ENCODE results near the gene KIRREL3. TPM values are rescaled to one million over a fixed set of nuclear protein-coding genes. Genes with fewer than 3 reads are reported as not detected.
A peak's percentile ranks its signal among the peaks of the same experiment; 100 is the strongest.

KIRREL3 gene
- total and polyA plus RNA-seq, 2 of the 4 experiments (the other 2 are of a cell fraction) = 10.9 to 15.9 TPM

GRCh38 chr11:127002669-127003259 is 2.2 kb upstream of the KIRREL3 start:
- Histone ChIP-seq H2BK20ac (ENCODE audit: low read depth, low read length) (no peak overlapping the region), H3K79me1 (ENCODE audit: low read depth in 1 of 2, low read length in 2 of 2) (peaks cover 16 to 31% of the 10 kb centered on the region in 2 experiments), H3K4me1 (ENCODE audit: control insufficient read depth, insufficient read depth, low read length) (peaks cover 17% of the 10 kb centered on the region), H3K18ac (ENCODE audit: low read depth, low read length) (no peak overlapping the region), H3K56ac (ENCODE audit: extremely low read depth, insufficient read depth, low read length) (no peak overlapping the region), H4K8ac (ENCODE audit: low read depth in 2 of 2, low read length in 2 of 2) (peak overlapping the region in 1 of 2 experiments; percentile 29; a peak in 2 of 4 replicates), H2AK9ac (replicated peaks; ENCODE audit: low read depth, low read length, poor library complexity) (no peak overlapping the region), H2BK15ac (ENCODE audit: low read depth, low read length) (no peak overlapping the region), H2BK5ac (ENCODE audit: low read depth, low read length, poor library complexity, severe bottlenecking) (no peak overlapping the region), H2AK5ac (ENCODE audit: low read depth, low read length) (no peak overlapping the region), H4K91ac (ENCODE audit: insufficient read depth, low read depth, low read length) (no peak overlapping the region), H3K14ac (replicated peaks; ENCODE audit: low read depth, low read length) (no peak overlapping the region), H3K9me1 (ENCODE audit: insufficient read depth, low read length) (peaks cover 6% of the 10 kb centered on the region; the same call in 1 of the 2 replicates), H3K23ac (ENCODE audit: low read depth, low read length) (no peak overlapping the region), H3K4me2 (ENCODE audit: low read depth, low read length) (peak overlapping the region; percentile 64), H2AFZ (replicated peaks; ENCODE audit: low read length, poor library complexity) (peak overlapping the region; percentile 86), H3K36me3 (ENCODE audit: control insufficient read depth, insufficient read depth, low read length) (no peaks in the 10 kb centered on the region), H4K5ac (ENCODE audit: low read depth, low read length) (no peak overlapping the region), H3K27me3 (ENCODE audit: control insufficient read depth, insufficient read depth, low read length) (peaks cover 4% of the 10 kb centered on the region; the same call in 1 of the 2 replicates), H3K9me3 (ENCODE audit: control insufficient read depth, insufficient read depth, low read length) (no peaks in the 10 kb centered on the region), H3K9ac (ENCODE audit: low read depth, low read length) (peak overlapping the region; percentile 15; the same call in 1 of the 2 replicates), H4K20me1 (ENCODE audit: insufficient read depth, low read length) (no peaks in the 10 kb centered on the region), H2BK120ac (ENCODE audit: low read depth, low read length) (peak overlapping the region; percentile 12), H3K4ac (ENCODE audit: low read depth, low read length) (peak overlapping the region; percentile 3; the same call in 1 of the 2 replicates), H3K4me3 (ENCODE audit: insufficient read depth, low read depth, low read length) (peak overlapping the region; percentile 41), H3K27ac (ENCODE audit: insufficient read depth, low read length) (no peak overlapping the region; the same call in 1 of the 2 replicates)
- ATAC-seq (ENCODE audit: low read depth) (no peak), DNase-seq (no peak)
- dilution Hi-C loops (cut with HindIII; ENCODE audit: low sequenced_read_pairs, unreplicated experiment) = no loop called here
- in situ Hi-C loops (cut with MboI; ENCODE audit: low sequenced_read_pairs) = no loop called here
- whole genome bisulfite sequencing, 2 experiments (ENCODE audit: extremely low coverage in 2 of 2, insufficient read length in 1 of 2) = 0% methylated on average over 3 of the region's 16 CpGs; no CpG with 5 or more reads in 1 of the 2 experiments
- intact Hi-C loops (cut with micrococcal nuclease) = no loop called here
- ChIA-PET CTCF (interaction anchor here (0.6 to 1.5 kb wide), 2 partner anchors 39 to 1172 kb away, joined by 3 read pairs; no protein-coding TSS in a partner anchor), POLR2A (ENCODE audit: unreplicated experiment) (interaction anchor here (0.6 kb wide), 1 partner anchor 348 kb away, joined by 6 read pairs; no protein-coding TSS in a partner anchor)
- TF ChIP-seq NFE2L2 (IDR thresholded peaks at IDR 0.05; ENCODE audit: low read depth, low read length) (no peak), USF2 (IDR thresholded peaks at IDR 0.05; ENCODE audit: low read depth, low read length) (peak; percentile 43; the same call in 1 of the 2 replicates)
- BruUV-seq (replicated peaks) = no TSS peak

All from IMR-90 (cell line).